PC-9 (cell line): ENCODE data around the gene ZNF549.

ENCODE experiments used
- EZH2 ChIP-seq: fragments of 200-600 bp; sonication (generic); IDR thresholded peaks from 2 replicates; pipeline ENCODE4 v1.8.0; 2017; ENCODE audit warnings: antibody characterized with exemption, low read depth
- TF ChIP-seq, protein P1 (sequence below): fragments of 200-600 bp; sonication (generic); conservative IDR thresholded peaks from 2 replicates; pipeline ENCODE4 v1.6.1; 2017; ENCODE audit warnings: mixed run types, antibody characterized with exemption, mild to moderate bottlenecking, moderate library complexity

DNA sequence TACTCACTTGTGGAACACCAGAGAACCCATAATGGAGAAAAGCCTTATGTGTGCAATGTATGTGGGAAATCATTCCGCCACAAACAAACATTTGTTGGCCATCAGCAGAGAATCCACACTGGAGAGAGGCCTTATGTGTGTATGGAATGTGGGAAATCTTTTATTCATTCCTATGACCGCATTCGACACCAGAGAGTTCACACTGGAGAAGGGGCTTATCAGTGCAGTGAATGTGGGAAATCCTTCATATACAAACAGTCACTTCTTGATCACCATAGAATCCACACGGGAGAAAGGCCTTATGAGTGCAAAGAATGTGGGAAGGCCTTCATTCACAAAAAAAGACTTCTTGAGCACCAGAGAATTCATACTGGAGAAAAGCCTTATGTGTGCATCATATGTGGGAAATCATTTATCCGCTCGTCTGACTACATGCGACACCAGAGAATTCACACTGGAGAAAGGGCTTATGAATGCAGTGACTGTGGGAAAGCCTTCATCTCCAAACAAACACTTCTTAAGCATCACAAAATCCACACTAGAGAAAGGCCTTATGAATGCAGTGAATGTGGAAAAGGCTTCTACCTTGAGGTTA, 10.9 kb downstream of the ZNF549 start:
- no peak for TF ChIP-seq EZH2
- TF ChIP-seq, protein P1, sequence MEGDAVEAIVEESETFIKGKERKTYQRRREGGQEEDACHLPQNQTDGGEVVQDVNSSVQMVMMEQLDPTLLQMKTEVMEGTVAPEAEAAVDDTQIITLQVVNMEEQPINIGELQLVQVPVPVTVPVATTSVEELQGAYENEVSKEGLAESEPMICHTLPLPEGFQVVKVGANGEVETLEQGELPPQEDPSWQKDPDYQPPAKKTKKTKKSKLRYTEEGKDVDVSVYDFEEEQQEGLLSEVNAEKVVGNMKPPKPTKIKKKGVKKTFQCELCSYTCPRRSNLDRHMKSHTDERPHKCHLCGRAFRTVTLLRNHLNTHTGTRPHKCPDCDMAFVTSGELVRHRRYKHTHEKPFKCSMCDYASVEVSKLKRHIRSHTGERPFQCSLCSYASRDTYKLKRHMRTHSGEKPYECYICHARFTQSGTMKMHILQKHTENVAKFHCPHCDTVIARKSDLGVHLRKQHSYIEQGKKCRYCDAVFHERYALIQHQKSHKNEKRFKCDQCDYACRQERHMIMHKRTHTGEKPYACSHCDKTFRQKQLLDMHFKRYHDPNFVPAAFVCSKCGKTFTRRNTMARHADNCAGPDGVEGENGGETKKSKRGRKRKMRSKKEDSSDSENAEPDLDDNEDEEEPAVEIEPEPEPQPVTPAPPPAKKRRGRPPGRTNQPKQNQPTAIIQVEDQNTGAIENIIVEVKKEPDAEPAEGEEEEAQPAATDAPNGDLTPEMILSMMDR, result no peak
